HepG2 (cell line): ENCODE results near the gene NPSR1. TPM values are rescaled to one million over a fixed set of nuclear protein-coding genes. Genes with fewer than 3 reads are reported as not detected.

ENCODE experiments used
- GATAD2A ChIP-seq: IDR thresholded peaks from 2 replicates; pipeline ENCODE4 v1.6.1; 2016
- GZF1 ChIP-seq: sonication (generic); formaldehyde crosslinking; IDR thresholded peaks from 2 replicates; pipeline ENCODE4 v1.5.1; 2020; ENCODE audit warnings: mild to moderate bottlenecking, missing genetic modification reagents
- HNF1A ChIP-seq, 2 experiments: sonication (generic) in 1 of 2; formaldehyde crosslinking in 1 of 2; IDR thresholded peaks; 2 replicates each; pipeline versions ENCODE4 v1.4.0 to v1.6.1; 2016 to 2020; ENCODE audit warnings: borderline replicate concordance in 1 of 2, low read depth in 1 of 2, mild to moderate bottlenecking in 1 of 2, missing genetic modification reagents in 1 of 2
- HNF4A ChIP-seq: sonication (generic); formaldehyde crosslinking; IDR thresholded peaks from 2 replicates; pipeline ENCODE4 v1.4.0; 2020; ENCODE audit warnings: missing genetic modification reagents
- MTA1 ChIP-seq: sonication (generic); formaldehyde crosslinking; IDR thresholded peaks from 2 replicates; pipeline ENCODE4 v1.4.0; 2020; ENCODE audit warnings: missing genetic modification reagents, mild to moderate bottlenecking, borderline replicate concordance
- TRIM24 ChIP-seq: sonication (generic); formaldehyde crosslinking; IDR thresholded peaks from 2 replicates; pipeline ENCODE4 v1.8.0; 2022; ENCODE audit warnings: mild to moderate bottlenecking, missing genetic modification reagents
- ZMYM3 ChIP-seq: sonication (generic); formaldehyde crosslinking; IDR thresholded peaks from 2 replicates; pipeline ENCODE4 v1.5.1; 2020; ENCODE audit warnings: mild to moderate bottlenecking, missing genetic modification reagents
- ZNF362 ChIP-seq: sonication (generic); formaldehyde crosslinking; IDR thresholded peaks from 2 replicates; pipeline ENCODE4 v1.4.0; 2020; ENCODE audit warnings: missing genetic modification reagents, mild to moderate bottlenecking, borderline replicate concordance
- ZNF431 ChIP-seq: sonication (generic); formaldehyde crosslinking; IDR thresholded peaks from 2 replicates; pipeline ENCODE4 v1.9.0; 2022; ENCODE audit warnings: missing genetic modification reagents, low read depth, mild to moderate bottlenecking, borderline replicate concordance
- ZNF44 ChIP-seq: sonication (generic); formaldehyde crosslinking; IDR thresholded peaks from 2 replicates; pipeline ENCODE4 v1.5.1; 2020; ENCODE audit warnings: mild to moderate bottlenecking, missing genetic modification reagents
- polyA plus RNA-seq, 8 experiments: library from polyadenylated mRNA; depleted of rRNA in 3 of 8; stranded (reverse) in 7 of 8; unstranded in 1 of 8; fragments of >200 nt; fragmentation: Illumina TruSeq in 4 of 8; extraction: Trizol in 4 of 8; gene quantifications; 2 replicates each; pipeline versions ENCODE4 v1.2.1 to v1.2.3, GENCODE V29; 2011 to 2016; ENCODE audit warnings: low read depth in 4 of 8, missing spikeins in 1 of 8, mixed read lengths in 1 of 8; ENCODE audit not compliant: insufficient read depth in 1 of 8
- total RNA-seq, 5 experiments: library from RNA; depleted of rRNA; stranded (reverse); fragments of >200 nt; fragmentation: Illumina TruSeq; extraction: Trizol; gene quantifications; 2 replicates each; pipeline ENCODE4 v1.2.3, GENCODE V29; 2016; ENCODE audit warnings: low read depth in 1 of 5
- TF ChIP-seq, protein P1 (sequence below): IDR thresholded peaks from 2 replicates; pipeline ENCODE4 v1.6.1; 2018; ENCODE audit warnings: missing genetic modification reagents, mild to moderate bottlenecking, missing compliant biosample characterization
- TF ChIP-seq, protein P2 (sequence below): sonication (generic); formaldehyde crosslinking; IDR thresholded peaks from 2 replicates; pipeline ENCODE4 v1.5.0; 2020; ENCODE audit warnings: mild to moderate bottlenecking, missing genetic modification reagents, borderline replicate concordance
- TF ChIP-seq, protein P3 (sequence below): sonication (generic); formaldehyde crosslinking; IDR thresholded peaks from 2 replicates; pipeline ENCODE4 v1.5.1; 2020; ENCODE audit warnings: mild to moderate bottlenecking, missing genetic modification reagents, moderate library complexity

The NPSR1 gene
- total and polyA plus RNA-seq, 2 of the 13 experiments (the other 11 are each of a cell fraction or from before 2014, with no cell fraction given): not detected

- TF ChIP-seq TRIM24 (CRISPR knock-in tag) (peak; percentile 20; the same call in 1 of the 2 replicates), MTA1 (CRISPR knock-in tag) (peak; percentile 81; the same call in 1 of the 2 replicates), ZNF44 (CRISPR knock-in tag) (0 out of 2 replicates have a peak, but pooled peaks have one; percentile 31), HNF1A (IDR thresholded peaks at IDR 0.05; ENCODE audit: low read depth) (peak; percentile 79; the same call in 1 of the 2 replicates), HNF1A (CRISPR knock-in tag; IDR thresholded peaks at IDR 0.05; ENCODE audit: borderline replicate concordance) (peak; percentile 94), GZF1 (CRISPR knock-in tag) (no peak), ZMYM3 (CRISPR knock-in tag) (peak; percentile 96), GATAD2A (peak; percentile 84; the same call in 1 of the 2 replicates), ZNF362 (CRISPR knock-in tag) (no peak), ZNF431 (CRISPR knock-in tag) (peak; percentile 57; the same call in 1 of the 2 replicates), HNF4A (CRISPR knock-in tag) (peak; percentile 73)
- TF ChIP-seq, protein P1, sequence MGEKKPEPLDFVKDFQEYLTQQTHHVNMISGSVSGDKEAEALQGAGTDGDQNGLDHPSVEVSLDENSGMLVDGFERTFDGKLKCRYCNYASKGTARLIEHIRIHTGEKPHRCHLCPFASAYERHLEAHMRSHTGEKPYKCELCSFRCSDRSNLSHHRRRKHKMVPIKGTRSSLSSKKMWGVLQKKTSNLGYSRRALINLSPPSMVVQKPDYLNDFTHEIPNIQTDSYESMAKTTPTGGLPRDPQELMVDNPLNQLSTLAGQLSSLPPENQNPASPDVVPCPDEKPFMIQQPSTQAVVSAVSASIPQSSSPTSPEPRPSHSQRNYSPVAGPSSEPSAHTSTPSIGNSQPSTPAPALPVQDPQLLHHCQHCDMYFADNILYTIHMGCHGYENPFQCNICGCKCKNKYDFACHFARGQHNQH (CRISPR knock-in tag): peak; percentile 89
- TF ChIP-seq, protein P2, sequence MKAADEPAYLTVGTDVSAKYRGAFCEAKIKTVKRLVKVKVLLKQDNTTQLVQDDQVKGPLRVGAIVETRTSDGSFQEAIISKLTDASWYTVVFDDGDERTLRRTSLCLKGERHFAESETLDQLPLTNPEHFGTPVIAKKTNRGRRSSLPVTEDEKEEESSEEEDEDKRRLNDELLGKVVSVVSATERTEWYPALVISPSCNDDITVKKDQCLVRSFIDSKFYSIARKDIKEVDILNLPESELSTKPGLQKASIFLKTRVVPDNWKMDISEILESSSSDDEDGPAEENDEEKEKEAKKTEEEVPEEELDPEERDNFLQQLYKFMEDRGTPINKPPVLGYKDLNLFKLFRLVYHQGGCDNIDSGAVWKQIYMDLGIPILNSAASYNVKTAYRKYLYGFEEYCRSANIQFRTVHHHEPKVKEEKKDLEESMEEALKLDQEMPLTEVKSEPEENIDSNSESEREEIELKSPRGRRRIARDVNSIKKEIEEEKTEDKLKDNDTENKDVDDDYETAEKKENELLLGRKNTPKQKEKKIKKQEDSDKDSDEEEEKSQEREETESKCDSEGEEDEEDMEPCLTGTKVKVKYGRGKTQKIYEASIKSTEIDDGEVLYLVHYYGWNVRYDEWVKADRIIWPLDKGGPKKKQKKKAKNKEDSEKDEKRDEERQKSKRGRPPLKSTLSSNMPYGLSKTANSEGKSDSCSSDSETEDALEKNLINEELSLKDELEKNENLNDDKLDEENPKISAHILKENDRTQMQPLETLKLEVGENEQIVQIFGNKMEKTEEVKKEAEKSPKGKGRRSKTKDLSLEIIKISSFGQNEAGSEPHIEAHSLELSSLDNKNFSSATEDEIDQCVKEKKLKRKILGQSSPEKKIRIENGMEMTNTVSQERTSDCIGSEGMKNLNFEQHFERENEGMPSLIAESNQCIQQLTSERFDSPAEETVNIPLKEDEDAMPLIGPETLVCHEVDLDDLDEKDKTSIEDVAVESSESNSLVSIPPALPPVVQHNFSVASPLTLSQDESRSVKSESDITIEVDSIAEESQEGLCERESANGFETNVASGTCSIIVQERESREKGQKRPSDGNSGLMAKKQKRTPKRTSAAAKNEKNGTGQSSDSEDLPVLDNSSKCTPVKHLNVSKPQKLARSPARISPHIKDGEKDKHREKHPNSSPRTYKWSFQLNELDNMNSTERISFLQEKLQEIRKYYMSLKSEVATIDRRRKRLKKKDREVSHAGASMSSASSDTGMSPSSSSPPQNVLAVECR (CRISPR knock-in tag): peak; percentile 70; the same call in 1 of the 2 replicates
- TF ChIP-seq, protein P3, sequence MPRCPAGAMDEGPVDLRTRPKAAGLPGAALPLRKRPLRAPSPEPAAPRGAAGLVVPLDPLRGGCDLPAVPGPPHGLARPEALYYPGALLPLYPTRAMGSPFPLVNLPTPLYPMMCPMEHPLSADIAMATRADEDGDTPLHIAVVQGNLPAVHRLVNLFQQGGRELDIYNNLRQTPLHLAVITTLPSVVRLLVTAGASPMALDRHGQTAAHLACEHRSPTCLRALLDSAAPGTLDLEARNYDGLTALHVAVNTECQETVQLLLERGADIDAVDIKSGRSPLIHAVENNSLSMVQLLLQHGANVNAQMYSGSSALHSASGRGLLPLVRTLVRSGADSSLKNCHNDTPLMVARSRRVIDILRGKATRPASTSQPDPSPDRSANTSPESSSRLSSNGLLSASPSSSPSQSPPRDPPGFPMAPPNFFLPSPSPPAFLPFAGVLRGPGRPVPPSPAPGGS (CRISPR knock-in tag): peak; percentile 61; the same call in 1 of the 2 replicates
Observed at GRCh38 chr7:34747867-34748727, 90.1 kb downstream of the NPSR1 start (continued).
